ENCODE data around the gene RIC1. TPM values are rescaled to one million over a fixed set of nuclear protein-coding genes. Genes with fewer than 3 reads are reported as not detected.

RIC1 gene
- total RNA-seq, 1 donor from 2014 or later: 20.4 TPM

DNA sequence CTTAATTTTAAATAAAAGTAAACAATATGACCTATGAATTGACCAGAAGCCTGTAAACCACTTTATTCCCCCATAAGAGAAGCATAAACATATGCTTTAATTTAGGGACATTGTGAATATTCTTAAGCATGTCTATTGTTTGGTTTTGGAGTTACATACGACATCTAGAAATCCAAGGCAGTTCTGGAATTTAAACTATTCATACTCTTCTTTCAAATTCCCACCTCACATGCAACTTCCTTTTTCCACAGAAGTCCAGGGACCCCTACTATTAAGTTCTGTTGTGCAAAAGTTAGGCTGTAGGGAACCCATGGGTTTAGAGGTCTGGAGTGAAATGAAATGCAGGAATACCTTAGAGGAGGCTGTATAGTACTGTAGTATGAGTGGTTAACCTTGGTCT lies 2.1 kb downstream of the RIC1 start:
- peaks cover 15% of the 10 kb centered on the region for H3K4me1 Mint-ChIP-seq (ENCODE audit: unreplicated experiment)
- TF ChIP-seq, protein P1, sequence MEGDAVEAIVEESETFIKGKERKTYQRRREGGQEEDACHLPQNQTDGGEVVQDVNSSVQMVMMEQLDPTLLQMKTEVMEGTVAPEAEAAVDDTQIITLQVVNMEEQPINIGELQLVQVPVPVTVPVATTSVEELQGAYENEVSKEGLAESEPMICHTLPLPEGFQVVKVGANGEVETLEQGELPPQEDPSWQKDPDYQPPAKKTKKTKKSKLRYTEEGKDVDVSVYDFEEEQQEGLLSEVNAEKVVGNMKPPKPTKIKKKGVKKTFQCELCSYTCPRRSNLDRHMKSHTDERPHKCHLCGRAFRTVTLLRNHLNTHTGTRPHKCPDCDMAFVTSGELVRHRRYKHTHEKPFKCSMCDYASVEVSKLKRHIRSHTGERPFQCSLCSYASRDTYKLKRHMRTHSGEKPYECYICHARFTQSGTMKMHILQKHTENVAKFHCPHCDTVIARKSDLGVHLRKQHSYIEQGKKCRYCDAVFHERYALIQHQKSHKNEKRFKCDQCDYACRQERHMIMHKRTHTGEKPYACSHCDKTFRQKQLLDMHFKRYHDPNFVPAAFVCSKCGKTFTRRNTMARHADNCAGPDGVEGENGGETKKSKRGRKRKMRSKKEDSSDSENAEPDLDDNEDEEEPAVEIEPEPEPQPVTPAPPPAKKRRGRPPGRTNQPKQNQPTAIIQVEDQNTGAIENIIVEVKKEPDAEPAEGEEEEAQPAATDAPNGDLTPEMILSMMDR (IDR thresholded peaks at IDR 0.05; ENCODE audit: unreplicated experiment): no peak
- no peaks in the 10 kb centered on the region for H3K9me3 Mint-ChIP-seq (ENCODE audit: unreplicated experiment)
- peaks cover 2% of the 10 kb centered on the region for H3K27me3 Mint-ChIP-seq (ENCODE audit: unreplicated experiment)
- peaks cover 11% of the 10 kb centered on the region for H3K36me3 Mint-ChIP-seq (ENCODE audit: low read depth, unreplicated experiment)
- no peak overlapping the region for H3K4me3 Mint-ChIP-seq (ENCODE audit: unreplicated experiment)
- no peak overlapping the region for H3K27ac Mint-ChIP-seq (ENCODE audit: unreplicated experiment)
- DNase-seq (ENCODE audit: low spot score): no peak

DNA sequence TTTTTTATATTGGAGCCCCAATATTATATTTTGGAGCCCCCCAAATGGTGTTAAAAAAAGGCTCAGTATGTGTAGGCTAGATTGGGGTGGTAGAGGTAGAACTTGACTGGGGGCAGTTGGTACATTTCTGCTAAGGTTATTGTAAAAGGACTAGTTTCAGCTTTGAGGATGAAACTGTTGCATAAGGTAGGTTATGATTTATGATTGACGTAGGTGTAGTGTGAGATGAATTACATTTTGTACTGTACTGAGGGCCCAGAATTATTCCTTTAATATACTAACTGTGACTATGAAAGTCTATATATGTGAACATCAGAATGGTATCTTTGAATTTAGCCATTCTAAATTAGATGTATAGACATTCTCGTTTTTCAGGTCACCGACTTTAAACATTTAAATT lies 3.6 kb downstream of the RIC1 start:
- DNase-seq (ENCODE audit: low spot score): no peak
- H3K36me3 Mint-ChIP-seq (ENCODE audit: low read depth, unreplicated experiment): peaks cover 11% of the 10 kb centered on the region
- no peak overlapping the region for H3K27ac Mint-ChIP-seq (ENCODE audit: unreplicated experiment)
- no peak overlapping the region for H3K4me3 Mint-ChIP-seq (ENCODE audit: unreplicated experiment)
- H3K4me1 Mint-ChIP-seq (ENCODE audit: unreplicated experiment): peaks cover 9% of the 10 kb centered on the region
- H3K9me3 Mint-ChIP-seq (ENCODE audit: unreplicated experiment): no peaks in the 10 kb centered on the region
- peaks cover 2% of the 10 kb centered on the region for H3K27me3 Mint-ChIP-seq (ENCODE audit: unreplicated experiment)
- TF ChIP-seq, protein P1 (IDR thresholded peaks at IDR 0.05; ENCODE audit: unreplicated experiment): no peak

DNA sequence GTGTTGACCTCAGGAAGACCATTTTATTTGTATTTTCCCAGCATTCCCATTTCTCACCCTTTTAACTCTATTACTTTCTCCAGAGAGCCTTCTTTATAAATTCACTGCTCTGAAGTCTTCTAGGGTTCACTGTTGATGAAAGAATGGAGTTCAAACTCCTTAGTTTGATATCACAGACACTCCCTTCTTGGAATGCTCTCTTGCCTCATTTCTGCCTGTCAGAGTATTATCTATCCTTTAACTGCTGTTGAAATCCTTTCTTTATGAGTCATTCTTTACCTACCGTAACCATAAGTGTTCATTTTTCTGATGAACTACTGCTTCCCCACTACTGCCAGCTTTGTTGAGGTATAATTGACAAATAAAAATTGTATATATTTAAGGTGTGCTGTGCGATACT lies 4.3 kb downstream of the RIC1 start:
- Mint-ChIP-seq H3K27me3 (ENCODE audit: unreplicated experiment) (peaks cover 2% of the 10 kb centered on the region), H3K36me3 (ENCODE audit: low read depth, unreplicated experiment) (peaks cover 11% of the 10 kb centered on the region), H3K4me3 (ENCODE audit: unreplicated experiment) (no peak overlapping the region), H3K9me3 (ENCODE audit: unreplicated experiment) (no peaks in the 10 kb centered on the region), H3K4me1 (ENCODE audit: unreplicated experiment) (peaks cover 5% of the 10 kb centered on the region), H3K27ac (ENCODE audit: unreplicated experiment) (no peak overlapping the region)
- TF ChIP-seq, protein P1 (IDR thresholded peaks at IDR 0.05; ENCODE audit: unreplicated experiment): no peak
- DNase-seq (ENCODE audit: low spot score): no peak

- Mint-ChIP-seq H3K9me3 (ENCODE audit: unreplicated experiment) (no peaks in the 10 kb centered on the region), H3K4me1 (ENCODE audit: unreplicated experiment) (no peaks in the 10 kb centered on the region), H3K36me3 (ENCODE audit: low read depth, unreplicated experiment) (peaks cover 7% of the 10 kb centered on the region), H3K27me3 (ENCODE audit: unreplicated experiment) (no peaks in the 10 kb centered on the region), H3K27ac (ENCODE audit: unreplicated experiment) (no peak overlapping the region), H3K4me3 (ENCODE audit: unreplicated experiment) (no peak overlapping the region)
- TF ChIP-seq, protein P1 (IDR thresholded peaks at IDR 0.05; ENCODE audit: unreplicated experiment): no peak
- no peak for DNase-seq (ENCODE audit: low spot score)
Observed at GRCh38 chr9:5635390-5635789, 6.5 kb downstream of the RIC1 start.

GRCh38 chr9:5639816-5640215 lies 10.9 kb downstream of the RIC1 start:
- no peaks in the 10 kb centered on the region for H3K27me3 Mint-ChIP-seq (ENCODE audit: unreplicated experiment)
- H3K4me3 Mint-ChIP-seq (ENCODE audit: unreplicated experiment): no peak overlapping the region
- H3K36me3 Mint-ChIP-seq (ENCODE audit: low read depth, unreplicated experiment): peaks cover 7% of the 10 kb centered on the region
- no peaks in the 10 kb centered on the region for H3K9me3 Mint-ChIP-seq (ENCODE audit: unreplicated experiment)
- TF ChIP-seq, protein P1 (IDR thresholded peaks at IDR 0.05; ENCODE audit: unreplicated experiment): no peak
- H3K4me1 Mint-ChIP-seq (ENCODE audit: unreplicated experiment): no peaks in the 10 kb centered on the region
- H3K27ac Mint-ChIP-seq (ENCODE audit: unreplicated experiment): no peak overlapping the region
- no peak for DNase-seq (ENCODE audit: low spot score)

Data from endothelial cell (in vitro differentiated cells).